WI38 (cell line): ENCODE data around the gene IPO8.
A peak's percentile ranks its signal among the peaks of the same experiment; 100 is the strongest.

Experiments used
- H3K4me3 ChIP-seq: 2 replicates; pipeline ENCODE4 v1.5.1; 2011; ENCODE audit warnings: low read depth, mild to moderate bottlenecking, control low read depth, low read length
- TF ChIP-seq, protein P1 (sequence below): IDR thresholded peaks from 2 replicates; pipeline ENCODE4 v1.5.1; 2012; ENCODE audit warnings: low read depth, mild to moderate bottlenecking, control low read depth, low read length

The IPO8 gene

DNA sequence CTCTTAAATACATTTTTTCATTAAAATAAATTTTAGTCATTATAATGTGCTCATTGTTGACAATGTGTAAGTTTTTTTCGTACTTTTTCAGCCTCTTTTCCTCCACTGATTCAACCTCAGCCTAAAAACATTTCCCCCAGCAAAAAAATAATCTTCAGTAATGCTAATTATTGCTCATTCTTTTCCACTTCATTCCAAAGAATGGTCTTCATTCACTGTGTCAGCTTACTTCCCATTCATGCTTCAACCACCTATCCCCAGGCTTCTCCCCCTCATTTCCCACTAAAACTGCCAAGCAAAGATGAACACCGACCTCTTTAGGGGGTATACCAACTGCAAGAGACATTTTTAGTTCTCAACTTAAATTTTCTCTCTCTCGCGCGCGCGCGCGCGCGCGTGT lies 2.7 kb upstream of the IPO8 start:
- TF ChIP-seq, protein P1, sequence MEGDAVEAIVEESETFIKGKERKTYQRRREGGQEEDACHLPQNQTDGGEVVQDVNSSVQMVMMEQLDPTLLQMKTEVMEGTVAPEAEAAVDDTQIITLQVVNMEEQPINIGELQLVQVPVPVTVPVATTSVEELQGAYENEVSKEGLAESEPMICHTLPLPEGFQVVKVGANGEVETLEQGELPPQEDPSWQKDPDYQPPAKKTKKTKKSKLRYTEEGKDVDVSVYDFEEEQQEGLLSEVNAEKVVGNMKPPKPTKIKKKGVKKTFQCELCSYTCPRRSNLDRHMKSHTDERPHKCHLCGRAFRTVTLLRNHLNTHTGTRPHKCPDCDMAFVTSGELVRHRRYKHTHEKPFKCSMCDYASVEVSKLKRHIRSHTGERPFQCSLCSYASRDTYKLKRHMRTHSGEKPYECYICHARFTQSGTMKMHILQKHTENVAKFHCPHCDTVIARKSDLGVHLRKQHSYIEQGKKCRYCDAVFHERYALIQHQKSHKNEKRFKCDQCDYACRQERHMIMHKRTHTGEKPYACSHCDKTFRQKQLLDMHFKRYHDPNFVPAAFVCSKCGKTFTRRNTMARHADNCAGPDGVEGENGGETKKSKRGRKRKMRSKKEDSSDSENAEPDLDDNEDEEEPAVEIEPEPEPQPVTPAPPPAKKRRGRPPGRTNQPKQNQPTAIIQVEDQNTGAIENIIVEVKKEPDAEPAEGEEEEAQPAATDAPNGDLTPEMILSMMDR, result no peak
- no peak overlapping the region for H3K4me3 ChIP-seq

DNA sequence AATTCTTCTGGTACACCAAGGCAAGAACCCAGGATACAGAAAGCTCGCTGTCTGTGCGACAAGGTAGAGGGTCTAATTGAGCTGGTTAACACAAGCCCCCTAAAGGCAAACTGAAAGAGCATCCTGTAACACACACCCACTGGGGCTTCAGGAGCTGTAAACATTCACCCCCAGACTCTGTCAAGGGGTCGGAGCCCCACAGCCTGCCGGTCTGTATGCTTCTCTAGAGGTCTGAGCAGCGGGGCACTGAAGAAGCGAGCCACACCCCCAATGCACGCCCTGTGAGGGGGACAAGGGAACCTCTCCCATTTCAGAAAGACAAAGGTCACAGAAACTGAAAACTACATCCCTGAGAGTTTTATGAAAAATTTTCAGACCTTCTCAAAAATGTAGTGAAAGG lies 1.3 kb upstream of the IPO8 start:
- TF ChIP-seq, protein P1, result no peak

DNA sequence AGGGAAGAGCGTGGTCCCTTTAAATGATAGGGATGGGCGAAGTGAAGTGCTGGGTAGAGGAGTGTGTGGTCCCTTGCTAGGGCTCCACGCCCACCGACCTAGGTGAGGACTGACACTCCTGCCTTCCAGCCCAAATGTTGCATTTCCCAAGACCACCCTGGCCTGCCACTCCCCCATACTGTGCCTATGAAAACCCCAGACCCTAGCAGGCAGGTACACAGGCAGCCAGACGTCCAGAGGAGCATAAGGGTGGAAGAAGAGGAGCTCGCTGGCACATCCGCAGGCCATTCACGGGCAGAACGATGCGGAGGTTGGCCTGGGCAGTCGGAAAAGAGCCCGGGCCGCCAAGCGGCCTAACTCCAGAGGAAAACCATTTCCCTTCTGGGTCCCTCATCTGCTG lies 817 bp upstream of the IPO8 start:
- TF ChIP-seq, protein P1, result no peak

More for the DNA sequence above, 1.3 kb upstream of the IPO8 start:
- no peak overlapping the region for H3K4me3 ChIP-seq

DNA sequence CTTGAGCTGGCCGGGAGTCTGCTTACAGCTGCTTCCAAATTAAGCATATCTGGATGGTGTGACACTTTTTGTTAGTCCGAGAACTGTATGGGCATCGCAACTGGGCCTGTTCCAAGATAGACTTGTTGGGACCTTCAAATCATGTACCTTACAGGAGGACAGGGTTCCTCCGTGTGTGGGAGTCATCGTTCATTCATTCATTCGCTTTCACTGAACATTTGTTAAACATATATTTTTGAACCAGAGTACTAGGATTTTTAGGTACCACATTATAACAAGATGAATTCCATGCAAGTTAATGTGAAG lies 387 bp upstream of the IPO8 start:
- peak overlapping the region; percentile 99 for H3K4me3 ChIP-seq
- TF ChIP-seq, protein P1, result no peak

More for the DNA sequence above, 817 bp upstream of the IPO8 start:
- no peak overlapping the region; the same call in 1 of the 2 replicates for H3K4me3 ChIP-seq

DNA sequence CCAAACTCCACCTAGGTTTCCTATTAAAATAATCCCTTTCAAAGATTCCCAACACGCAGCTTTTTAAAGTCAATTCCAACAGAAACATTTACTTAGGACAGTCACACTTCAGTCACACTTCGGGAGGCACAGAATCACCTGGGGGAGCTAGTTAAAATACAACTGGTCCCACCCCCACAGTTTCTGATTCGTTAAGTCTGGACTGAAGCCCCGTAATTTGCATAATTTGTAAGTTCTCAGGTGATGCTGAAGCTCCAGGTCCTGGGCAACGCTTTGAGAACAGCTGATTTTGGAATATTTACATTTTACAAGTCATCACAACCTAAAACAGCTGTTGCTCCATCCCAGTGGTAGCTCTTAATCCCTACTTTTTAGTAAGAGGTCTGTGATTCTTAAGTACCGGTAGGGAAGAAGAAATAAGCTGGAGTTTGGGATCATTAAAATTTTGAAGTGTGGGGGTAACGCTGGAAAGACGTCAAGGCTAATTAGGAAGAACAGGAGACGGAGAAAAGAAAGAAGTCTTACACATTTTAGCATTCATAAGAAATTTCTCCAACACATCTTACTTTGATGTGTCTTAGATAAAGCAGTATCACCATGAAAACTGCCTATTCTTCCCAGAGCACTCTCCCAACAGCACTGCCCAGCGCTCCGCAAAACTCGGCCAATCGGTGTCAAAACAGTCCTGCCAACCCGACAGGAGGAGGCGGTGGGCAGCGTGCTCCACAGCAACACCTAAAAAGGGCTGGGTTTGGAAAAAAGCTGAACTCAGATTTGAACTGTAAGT lies 1.1 kb downstream of the IPO8 start:
- TF ChIP-seq, protein P1, result no peak
- peak overlapping the region; percentile 99 for H3K4me3 ChIP-seq

DNA sequence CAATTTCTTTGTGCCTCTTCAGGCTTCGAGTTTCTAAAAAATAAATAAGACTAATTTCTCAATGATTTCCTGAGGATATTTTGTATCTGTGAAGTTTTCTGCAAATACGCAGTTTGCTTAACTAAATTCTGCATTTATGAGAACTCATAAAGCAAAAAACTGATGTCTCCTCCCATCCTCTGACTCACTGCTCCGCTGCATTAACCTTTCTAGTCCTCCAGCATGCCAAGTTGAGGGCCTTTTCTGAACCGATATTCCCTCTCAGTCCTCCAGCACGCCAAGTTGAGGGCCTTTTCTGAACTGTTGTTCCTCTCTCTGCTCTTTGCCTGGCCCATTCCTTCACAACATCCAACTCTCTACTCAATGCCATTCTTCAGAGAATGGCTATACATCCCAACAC lies 3.2 kb downstream of the IPO8 start:
- no peak overlapping the region for H3K4me3 ChIP-seq
- TF ChIP-seq, protein P1, result no peak

DNA sequence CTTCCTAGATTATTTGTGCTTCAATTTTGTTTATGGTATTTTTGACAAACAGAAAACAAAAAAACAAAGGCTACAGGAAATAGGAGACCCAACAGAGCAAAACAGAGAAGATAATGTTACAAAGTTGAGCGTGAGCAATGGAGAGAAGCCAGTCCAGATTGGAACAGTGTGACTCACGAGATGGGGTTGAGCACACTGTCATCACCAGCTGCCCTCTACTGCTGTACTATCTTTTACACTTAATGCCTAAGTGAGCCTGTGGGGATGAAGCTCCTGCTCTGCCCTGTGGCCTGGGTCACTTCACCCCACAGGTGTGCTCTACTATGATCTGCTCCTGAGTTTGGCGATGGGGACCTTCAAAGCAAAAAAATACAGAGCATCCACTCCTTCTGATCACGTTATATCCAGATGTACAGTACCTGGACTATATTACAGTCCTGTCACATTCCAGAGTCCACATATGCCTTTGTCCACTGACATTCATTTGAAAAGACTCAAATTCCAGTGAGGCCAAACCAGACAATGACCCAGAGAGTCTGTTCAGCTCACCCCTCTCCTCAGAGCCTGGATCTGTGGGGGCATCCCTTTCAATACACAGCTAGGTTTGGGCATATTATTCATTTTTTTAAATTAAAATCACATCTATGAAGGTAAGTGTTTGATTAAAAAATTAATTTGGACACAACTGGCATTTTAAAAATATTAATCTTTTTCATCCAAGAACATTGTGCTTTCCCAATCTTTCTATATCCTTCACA lies 4.4 kb downstream of the IPO8 start:
- H3K4me3 ChIP-seq, result no peak overlapping the region
- TF ChIP-seq, protein P1, result no peak
